IMR-90 (cell line): ENCODE measurements around the gene PLD5.

Experiments used
- BHLHE40 ChIP-seq: fragments of 150-350 bp; IDR thresholded peaks from 2 replicates; pipeline ENCODE4 v1.6.1; 2016; ENCODE audit warnings: mild to moderate bottlenecking, low read depth, low read length
- CEBPB ChIP-seq: IDR thresholded peaks from 2 replicates; pipeline ENCODE4 v1.6.1; 2012; ENCODE audit warnings: low read depth, low read length, improper control_type of control experiment
- CTCF ChIP-seq: conservative IDR thresholded peaks from 2 replicates; pipeline ENCODE4 v1.5.1; 2012; ENCODE audit warnings: mild to moderate bottlenecking, low read depth, low read length, improper control_type of control experiment
- MAFK ChIP-seq: IDR thresholded peaks from 2 replicates; pipeline ENCODE4 v1.6.1; 2012; ENCODE audit warnings: low read depth, low read length, improper control_type of control experiment
- MAZ ChIP-seq: IDR thresholded peaks from 2 replicates; pipeline ENCODE4 v1.6.1; 2012; ENCODE audit warnings: low read depth, mild to moderate bottlenecking, low read length, improper control_type of control experiment, moderate library complexity, borderline replicate concordance
- MXI1 ChIP-seq: IDR thresholded peaks from 2 replicates; pipeline ENCODE4 v1.6.1; 2012; ENCODE audit warnings: low read depth, mild to moderate bottlenecking, low read length, moderate library complexity, borderline replicate concordance
- POLR2A ChIP-seq: IDR thresholded peaks from 2 replicates; pipeline ENCODE4 v1.6.1; 2012; ENCODE audit warnings: mild to moderate bottlenecking, low read depth, low read length
- RFX5 ChIP-seq: IDR thresholded peaks from 2 replicates; pipeline ENCODE4 v1.8.0; 2012; ENCODE audit warnings: low read depth, mild to moderate bottlenecking, low read length, moderate library complexity
- SMC3 ChIP-seq: fragments of 150-350 bp; IDR thresholded peaks from 2 replicates; pipeline ENCODE4 v1.6.1; 2016; ENCODE audit warnings: low read depth, mild to moderate bottlenecking, antibody characterized with exemption, low read length, moderate library complexity
- TF ChIP-seq, protein P1 (sequence below): fragments of 150-350 bp; IDR thresholded peaks from 2 replicates; pipeline ENCODE4 v1.6.1; 2016; ENCODE audit warnings: low read depth, mild to moderate bottlenecking, low read length, moderate library complexity, borderline replicate concordance

- no peak for TF ChIP-seq POLR2A
- TF ChIP-seq MXI1 = no peak
- TF ChIP-seq CEBPB = no peak
- TF ChIP-seq MAFK = no peak
- no peak for TF ChIP-seq CTCF
- no peak for TF ChIP-seq SMC3
- TF ChIP-seq MAZ = no peak
- TF ChIP-seq, protein P1, sequence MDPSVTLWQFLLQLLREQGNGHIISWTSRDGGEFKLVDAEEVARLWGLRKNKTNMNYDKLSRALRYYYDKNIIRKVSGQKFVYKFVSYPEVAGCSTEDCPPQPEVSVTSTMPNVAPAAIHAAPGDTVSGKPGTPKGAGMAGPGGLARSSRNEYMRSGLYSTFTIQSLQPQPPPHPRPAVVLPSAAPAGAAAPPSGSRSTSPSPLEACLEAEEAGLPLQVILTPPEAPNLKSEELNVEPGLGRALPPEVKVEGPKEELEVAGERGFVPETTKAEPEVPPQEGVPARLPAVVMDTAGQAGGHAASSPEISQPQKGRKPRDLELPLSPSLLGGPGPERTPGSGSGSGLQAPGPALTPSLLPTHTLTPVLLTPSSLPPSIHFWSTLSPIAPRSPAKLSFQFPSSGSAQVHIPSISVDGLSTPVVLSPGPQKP = no peak
- TF ChIP-seq BHLHE40 = no peak
- no peak for TF ChIP-seq RFX5
Measured at GRCh38 chr1:242196914-242197313, 327.6 kb downstream of the PLD5 start.
